AG09309 (cell line): Measurements from ENCODE around the gene EIF2S3B.

Source experiments
- DNase-seq: peaks from one replicate; pipeline ENCODE4 v3.0.0-alpha.2; 2010; ENCODE audit warnings: low read depth
- H3K4me3 ChIP-seq: 2 replicates; pipeline ENCODE4 v1.5.1; 2011; ENCODE audit warnings: mild to moderate bottlenecking, low read depth, low read length, moderate library complexity; ENCODE audit not compliant: control insufficient read depth
- CTCF ChIP-seq: IDR thresholded peaks from 2 replicates; pipeline ENCODE4 v1.5.1; 2011; ENCODE audit warnings: mild to moderate bottlenecking, low read depth, low read length, inconsistent platforms; ENCODE audit not compliant: insufficient read depth, control insufficient read depth; ENCODE audit errors: missing control alignments

Gene EIF2S3B

GRCh38 chr12:10553148-10553547, 47.5 kb downstream of the EIF2S3B start:
- H3K4me3 ChIP-seq = no peak overlapping the region
- no peak for DNase-seq
- no peak for TF ChIP-seq CTCF

- TF ChIP-seq CTCF = no peak
These were observed 48.6 kb downstream of the EIF2S3B start for GRCh38 chr12:10554228-10554755.

GRCh38 chr12:10554756-10555481, 49.2 kb downstream of the EIF2S3B start:
- no peak for TF ChIP-seq CTCF
- H3K4me3 ChIP-seq = no peak overlapping the region
- no peak for DNase-seq

More at GRCh38 chr12:10554228-10554755, 48.6 kb downstream of the EIF2S3B start:
- no peak overlapping the region for H3K4me3 ChIP-seq
- no peak for DNase-seq

GRCh38 chr12:10557329-10557728, 51.6 kb downstream of the EIF2S3B start:
- no peak for DNase-seq
- no peak overlapping the region for H3K4me3 ChIP-seq
- no peak for TF ChIP-seq CTCF

- no peak for TF ChIP-seq CTCF
- no peak overlapping the region for H3K4me3 ChIP-seq
- no peak for DNase-seq
These were observed 52.1 kb downstream of the EIF2S3B start for GRCh38 chr12:10557766-10558165.
